ENCODE measurements around the gene PCP4L1. TPM values are rescaled to one million over a fixed set of nuclear protein-coding genes. Genes with fewer than 3 reads are reported as not detected.

PCP4L1 gene
- total RNA-seq, 1 donor from 2014 or later: 0.69 TPM

DNA sequence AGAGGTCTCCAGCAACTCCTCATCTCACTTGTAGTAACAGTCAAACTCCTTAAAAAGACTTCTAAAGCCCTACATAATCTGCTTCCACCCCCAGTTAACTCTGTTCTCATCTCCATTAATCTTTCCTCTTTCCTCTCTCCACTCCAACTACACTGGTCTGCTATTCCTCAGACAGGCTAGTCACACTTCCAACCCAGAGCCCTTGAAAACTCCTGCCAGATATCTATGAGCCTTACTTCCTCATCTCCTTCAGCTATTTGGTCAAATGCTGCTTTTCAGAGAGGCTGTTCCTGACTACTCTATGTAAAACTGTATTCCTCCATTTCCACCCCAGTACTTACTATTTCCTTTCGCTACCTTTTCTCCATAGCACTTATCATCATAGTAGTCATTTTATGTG lies 24.4 kb downstream of the PCP4L1 start:
- no peak overlapping the region for H3K4me3 ChIP-seq
- TF ChIP-seq EZH2phosphoT487 (IDR thresholded peaks at IDR 0.05) (no peak), EZH2 (IDR thresholded peaks at IDR 0.05) (no peak)
- TF ChIP-seq, protein P1, sequence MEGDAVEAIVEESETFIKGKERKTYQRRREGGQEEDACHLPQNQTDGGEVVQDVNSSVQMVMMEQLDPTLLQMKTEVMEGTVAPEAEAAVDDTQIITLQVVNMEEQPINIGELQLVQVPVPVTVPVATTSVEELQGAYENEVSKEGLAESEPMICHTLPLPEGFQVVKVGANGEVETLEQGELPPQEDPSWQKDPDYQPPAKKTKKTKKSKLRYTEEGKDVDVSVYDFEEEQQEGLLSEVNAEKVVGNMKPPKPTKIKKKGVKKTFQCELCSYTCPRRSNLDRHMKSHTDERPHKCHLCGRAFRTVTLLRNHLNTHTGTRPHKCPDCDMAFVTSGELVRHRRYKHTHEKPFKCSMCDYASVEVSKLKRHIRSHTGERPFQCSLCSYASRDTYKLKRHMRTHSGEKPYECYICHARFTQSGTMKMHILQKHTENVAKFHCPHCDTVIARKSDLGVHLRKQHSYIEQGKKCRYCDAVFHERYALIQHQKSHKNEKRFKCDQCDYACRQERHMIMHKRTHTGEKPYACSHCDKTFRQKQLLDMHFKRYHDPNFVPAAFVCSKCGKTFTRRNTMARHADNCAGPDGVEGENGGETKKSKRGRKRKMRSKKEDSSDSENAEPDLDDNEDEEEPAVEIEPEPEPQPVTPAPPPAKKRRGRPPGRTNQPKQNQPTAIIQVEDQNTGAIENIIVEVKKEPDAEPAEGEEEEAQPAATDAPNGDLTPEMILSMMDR (IDR thresholded peaks at IDR 0.05): no peak
- peaks cover 25% of the 10 kb centered on the region for H3K4me1 Mint-ChIP-seq

DNA sequence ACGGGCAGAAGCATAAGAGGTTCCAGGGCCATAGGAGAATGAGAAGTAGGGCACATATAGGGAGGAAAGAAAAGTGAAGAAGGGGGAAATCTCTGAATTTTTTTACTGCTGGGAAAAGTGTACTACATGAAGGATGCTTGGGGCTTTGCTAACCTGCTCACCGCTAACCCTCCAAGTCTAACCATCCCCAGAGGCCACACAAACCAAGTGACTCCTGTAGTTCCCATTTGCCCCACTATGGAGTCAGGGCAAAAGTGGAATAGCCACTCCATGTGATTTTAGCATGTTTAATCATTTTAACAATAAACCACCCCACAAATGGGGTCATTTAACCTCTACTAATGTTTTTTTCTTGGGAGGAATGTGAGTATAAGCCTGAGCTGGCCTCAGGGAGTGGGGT lies 26.6 kb downstream of the PCP4L1 start:
- no peak overlapping the region for H3K4me3 ChIP-seq
- H3K79me2 ChIP-seq (ENCODE audit: low read depth): no peaks in the 10 kb centered on the region
- no peak overlapping the region for H3K27ac ChIP-seq
- peaks cover 12% of the 10 kb centered on the region for H3K27me3 ChIP-seq
- no peaks in the 10 kb centered on the region for H3F3A ChIP-seq (ENCODE audit: low read depth)
- no peak for DNase-seq (ENCODE audit: low spot score)
- H4K20me1 ChIP-seq (ENCODE audit: low read depth): no peaks in the 10 kb centered on the region
- TF ChIP-seq EZH2 (IDR thresholded peaks at IDR 0.05) (no peak), EZH2phosphoT487 (IDR thresholded peaks at IDR 0.05) (no peak)
- TF ChIP-seq, protein P1 (IDR thresholded peaks at IDR 0.05): no peak
- Mint-ChIP-seq H3K27me3 (ENCODE audit: insufficient read depth, low read depth) (peaks cover 6% of the 10 kb centered on the region), H3K4me3 (no peak overlapping the region), H3K4me1 (peaks cover 34% of the 10 kb centered on the region), H3K27ac (no peak overlapping the region), H3K36me3 (no peaks in the 10 kb centered on the region), H3K9me3 (peaks cover 8% of the 10 kb centered on the region)
- H2AFZ ChIP-seq (replicated peaks): no peak overlapping the region
- no peaks in the 10 kb centered on the region for H3K9me3 ChIP-seq (ENCODE audit: low read depth)
- H3K9ac ChIP-seq: no peak overlapping the region
- no peak overlapping the region for H3K4me2 ChIP-seq
- peaks cover 9% of the 10 kb centered on the region for H3K4me1 ChIP-seq
- no peaks in the 10 kb centered on the region for H3K36me3 ChIP-seq

More for the DNA sequence above, 24.4 kb downstream of the PCP4L1 start:
- no peak overlapping the region for H3K27ac ChIP-seq
- H3K4me2 ChIP-seq: no peak overlapping the region
- no peaks in the 10 kb centered on the region for H4K20me1 ChIP-seq (ENCODE audit: low read depth)
- Mint-ChIP-seq H3K4me3 (no peak overlapping the region), H3K36me3 (no peaks in the 10 kb centered on the region), H3K9me3 (peaks cover 8% of the 10 kb centered on the region), H3K27ac (no peak overlapping the region), H3K27me3 (ENCODE audit: insufficient read depth, low read depth) (peaks cover 6% of the 10 kb centered on the region)
- no peaks in the 10 kb centered on the region for H3K79me2 ChIP-seq (ENCODE audit: low read depth)
- H3K4me1 ChIP-seq: peaks cover 9% of the 10 kb centered on the region
- no peaks in the 10 kb centered on the region for H3K9me3 ChIP-seq (ENCODE audit: low read depth)
- no peak for DNase-seq (ENCODE audit: low spot score)
- H3K36me3 ChIP-seq: no peaks in the 10 kb centered on the region
- H2AFZ ChIP-seq (replicated peaks): no peak overlapping the region
- H3K9ac ChIP-seq: no peak overlapping the region
- no peaks in the 10 kb centered on the region for H3F3A ChIP-seq (ENCODE audit: low read depth)
- peaks cover 13% of the 10 kb centered on the region for H3K27me3 ChIP-seq

GRCh38 chr1:161285521-161285920 lies 27.0 kb downstream of the PCP4L1 start:
- Histone ChIP-seq H3K9me3 (ENCODE audit: low read depth) (no peaks in the 10 kb centered on the region), H3K79me2 (ENCODE audit: low read depth) (no peaks in the 10 kb centered on the region), H4K20me1 (ENCODE audit: low read depth) (no peaks in the 10 kb centered on the region), H3K4me1 (peaks cover 9% of the 10 kb centered on the region), H3K4me3 (no peak overlapping the region), H3K36me3 (no peaks in the 10 kb centered on the region), H3K27me3 (peaks cover 12% of the 10 kb centered on the region), H2AFZ (replicated peaks) (no peak overlapping the region), H3K9ac (no peak overlapping the region), H3F3A (ENCODE audit: low read depth) (no peaks in the 10 kb centered on the region), H3K27ac (no peak overlapping the region), H3K4me2 (no peak overlapping the region)
- Mint-ChIP-seq H3K4me3 (peak overlapping the region; percentile 16), H3K4me1 (peaks cover 35% of the 10 kb centered on the region), H3K27ac (no peak overlapping the region), H3K36me3 (no peaks in the 10 kb centered on the region), H3K9me3 (peaks cover 8% of the 10 kb centered on the region), H3K27me3 (ENCODE audit: insufficient read depth, low read depth) (peaks cover 8% of the 10 kb centered on the region)
- TF ChIP-seq EZH2 (IDR thresholded peaks at IDR 0.05): no peak
- TF ChIP-seq, protein P1 (IDR thresholded peaks at IDR 0.05): no peak
- TF ChIP-seq EZH2phosphoT487 (IDR thresholded peaks at IDR 0.05): no peak
- no peak for DNase-seq (ENCODE audit: low spot score)

All from neural progenitor cell (in vitro differentiated cells).